Transverse colon (tissue), 4 donors: Measurements from ENCODE around the gene CLBA1. TPM values are rescaled to one million over a fixed set of nuclear protein-coding genes. Genes with fewer than 3 reads are reported as not detected.

ENCODE experiments used
- DNase-seq: peaks from one replicate; pipeline ENCODE4 v3.0.0-alpha.2; 2019
- H3K27ac ChIP-seq, 4 donors: fragments of 200-600 bp; sonication (generic); 2 replicates each; pipeline ENCODE4 v1.5.1; 2016 to 2018; ENCODE audit warnings: inconsistent platforms in 4 of 4
- H3K27me3 ChIP-seq: fragments of 200-600 bp; sonication (generic); 2 replicates; pipeline ENCODE4 v1.5.1; 2017; ENCODE audit warnings: inconsistent platforms
- H3K36me3 ChIP-seq, 4 donors: fragments of 200-600 bp; sonication (generic); 2 replicates each; pipeline ENCODE4 v1.5.1; 2017 to 2019; ENCODE audit warnings: inconsistent platforms in 4 of 4
- H3K4me1 ChIP-seq, 4 donors: fragments of 200-600 bp; sonication (generic); 2 replicates each; pipeline ENCODE4 v1.5.1; 2017 to 2020; ENCODE audit warnings: inconsistent platforms in 4 of 4
- H3K4me3 ChIP-seq, 4 donors: fragments of 200-600 bp; sonication (generic); 1 replicate in 1 of 4; 2 replicates in 3 of 4; pipeline versions ENCODE4 v1.5.1 to v1.6.1; 2017 to 2019; ENCODE audit warnings: inconsistent platforms in 4 of 4
- H3K9me3 ChIP-seq, 2 donors: fragments of 200-600 bp; sonication (generic); 2 replicates each; pipeline ENCODE4 v1.5.1; 2017 to 2019; ENCODE audit warnings: inconsistent platforms in 2 of 2
- EP300 ChIP-seq: sonication (generic); formaldehyde crosslinking; IDR thresholded peaks from one replicate; pipeline ENCODE4 v1.6.1; 2017; ENCODE audit warnings: antibody characterized with exemption, low read depth
- POLR2A ChIP-seq: fragments of 450-650 bp; IDR thresholded peaks from one replicate; pipeline ENCODE4 v1.6.1; 2016; ENCODE audit warnings: antibody characterized with exemption, mild to moderate bottlenecking, moderate library complexity
- POLR2AphosphoS5 ChIP-seq, 3 donors: sonication (generic); formaldehyde crosslinking; IDR thresholded peaks; one replicate each; pipeline ENCODE4 v1.6.1; 2016; ENCODE audit warnings: antibody characterized with exemption in 3 of 3
- WGBS, 2 donors: methylation state at CpG; one replicate each; pipeline ENCODE4 v1.1.5; 2018; ENCODE audit warnings: low coverage in 1 of 2; 5-methylcytosine and 5-hydroxymethylcytosine counted together
- in situ Hi-C, 4 donors: fragments of 200-750 bp; cut with MboI; loops; one replicate each; pipeline versions ENCODE4 v1.15.0 to v1.15.1; 2017; ENCODE audit warnings: low sequenced_read_pairs in 3 of 4, low pct_ligation_motif_present in 1 of 4, low pct_unique_long_range_greater_than_20kb in 1 of 4
- intact Hi-C: fragments of 100-400 bp; cut with DNase I; formaldehyde crosslinking; loops from one replicate; pipeline ENCODE4 v1.15.1; 2023; ENCODE audit warnings: low total_unique reads
- total RNA-seq, 4 donors: library from RNA; depleted of rRNA; stranded (reverse); fragments of >200 nt; gene quantifications; one replicate each; pipeline ENCODE4 v1.1.0, GENCODE V29; 2016
- TF ChIP-seq, protein P1 (sequence below), 5 experiments: fragments of 200-600 bp in 3 of 5; fragments of 450-650 bp in 2 of 5; sonication (generic) in 3 of 5; IDR thresholded peaks; 1 replicate in 2 of 5; 2 replicates in 3 of 5; pipeline ENCODE4 v1.5.1; 2016 to 2017; ENCODE audit warnings: antibody characterized with exemption in 5 of 5, inconsistent platforms in 3 of 5, mild to moderate bottlenecking in 2 of 5, moderate library complexity in 1 of 5

The CLBA1 gene
- total RNA-seq, 4 donors from 2014 or later: 0.40 to 6.7 (median 5.3) TPM

GRCh38 chr14:105023144-105023543 is 37.6 kb downstream of the CLBA1 start:
- 79 to 84% methylated on average over 11 of the region's 11 CpGs for WGBS, 2 donors
- intact Hi-C loops (no loop called here), in situ Hi-C loops (no loop called here)
- TF ChIP-seq POLR2AphosphoS5 (IDR thresholded peaks at IDR 0.05) (no peak), POLR2A (no peak), EP300 (no peak)
- TF ChIP-seq, protein P1, sequence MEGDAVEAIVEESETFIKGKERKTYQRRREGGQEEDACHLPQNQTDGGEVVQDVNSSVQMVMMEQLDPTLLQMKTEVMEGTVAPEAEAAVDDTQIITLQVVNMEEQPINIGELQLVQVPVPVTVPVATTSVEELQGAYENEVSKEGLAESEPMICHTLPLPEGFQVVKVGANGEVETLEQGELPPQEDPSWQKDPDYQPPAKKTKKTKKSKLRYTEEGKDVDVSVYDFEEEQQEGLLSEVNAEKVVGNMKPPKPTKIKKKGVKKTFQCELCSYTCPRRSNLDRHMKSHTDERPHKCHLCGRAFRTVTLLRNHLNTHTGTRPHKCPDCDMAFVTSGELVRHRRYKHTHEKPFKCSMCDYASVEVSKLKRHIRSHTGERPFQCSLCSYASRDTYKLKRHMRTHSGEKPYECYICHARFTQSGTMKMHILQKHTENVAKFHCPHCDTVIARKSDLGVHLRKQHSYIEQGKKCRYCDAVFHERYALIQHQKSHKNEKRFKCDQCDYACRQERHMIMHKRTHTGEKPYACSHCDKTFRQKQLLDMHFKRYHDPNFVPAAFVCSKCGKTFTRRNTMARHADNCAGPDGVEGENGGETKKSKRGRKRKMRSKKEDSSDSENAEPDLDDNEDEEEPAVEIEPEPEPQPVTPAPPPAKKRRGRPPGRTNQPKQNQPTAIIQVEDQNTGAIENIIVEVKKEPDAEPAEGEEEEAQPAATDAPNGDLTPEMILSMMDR (IDR thresholded peaks at IDR 0.05): no peak
- H3K27ac ChIP-seq: no peak overlapping the region
- H3K36me3 ChIP-seq: no peaks in the 10 kb centered on the region
- no peaks in the 10 kb centered on the region for H3K27me3 ChIP-seq
- no peak for DNase-seq
- peaks cover 10 to 32% (median 31%) of the 10 kb centered on the region in 4 donors for H3K4me1 ChIP-seq
- no peak overlapping the region for H3K4me3 ChIP-seq
- no peaks in the 10 kb centered on the region for H3K9me3 ChIP-seq

DNA sequence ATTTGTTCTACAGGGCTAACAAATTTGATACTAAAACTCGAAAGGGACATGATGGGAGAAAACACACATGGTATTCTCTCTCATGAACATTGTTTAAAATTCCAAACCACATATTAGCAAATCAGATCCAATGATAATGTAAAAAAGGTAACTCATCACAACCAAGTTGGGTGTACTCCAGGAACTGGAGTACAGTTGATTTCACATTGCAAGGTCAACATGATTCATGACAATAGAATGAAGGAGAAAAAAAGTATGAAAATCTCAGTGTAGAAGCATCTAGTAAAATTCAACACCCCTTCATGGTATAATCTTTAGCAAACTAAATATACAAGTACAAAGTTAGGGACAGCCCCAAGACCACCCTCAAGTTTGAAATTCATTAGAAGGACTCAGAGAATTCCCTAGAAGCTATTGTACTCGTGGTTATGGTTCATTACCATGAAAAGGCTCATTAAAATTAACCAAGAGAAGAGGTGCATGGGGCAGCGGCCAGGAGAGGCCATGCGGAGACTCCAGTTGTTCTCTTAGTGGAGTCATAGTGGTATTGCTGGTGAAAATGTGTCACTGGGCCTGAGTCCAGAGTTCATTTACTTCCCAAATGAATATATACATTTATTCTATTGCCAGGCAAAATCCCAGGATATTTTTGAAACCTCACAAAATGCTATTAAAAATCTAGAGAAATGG is 38.3 kb downstream of the CLBA1 start:
- no peak for DNase-seq
- Histone ChIP-seq H3K9me3 (no peaks in the 10 kb centered on the region), H3K36me3 (no peaks in the 10 kb centered on the region), H3K27ac (peak overlapping the region in 1 of 4 donors; percentile 16), H3K4me3 (no peak overlapping the region), H3K27me3 (no peaks in the 10 kb centered on the region), H3K4me1 (peaks cover 10 to 26% (median 25%) of the 10 kb centered on the region in 4 donors)
- intact Hi-C loops: no loop called here
- 76 to 90% methylated on average over 2 to 4 of the region's 4 CpGs for WGBS, 2 donors
- TF ChIP-seq POLR2A: no peak
- TF ChIP-seq, protein P1 (IDR thresholded peaks at IDR 0.05): no peak
- TF ChIP-seq EP300: no peak
- no peak for TF ChIP-seq POLR2AphosphoS5 (IDR thresholded peaks at IDR 0.05)
- in situ Hi-C loops: no loop called here

GRCh38 chr14:105025429-105025828 is 39.8 kb downstream of the CLBA1 start:
- in situ Hi-C loops: no loop called here
- WGBS, 2 donors: 91 to 95% methylated on average over 4 to 6 of the region's 6 CpGs

GRCh38 chr14:105026033-105026785 is 40.6 kb downstream of the CLBA1 start:
- DNase-seq: no peak
- in situ Hi-C loops: no loop called here
- TF ChIP-seq POLR2A (no peak), EP300 (no peak), POLR2AphosphoS5 (IDR thresholded peaks at IDR 0.05) (no peak)
- TF ChIP-seq, protein P1 (IDR thresholded peaks at IDR 0.05): no peak
- intact Hi-C loops: no loop called here
- Histone ChIP-seq H3K9me3 (no peaks in the 10 kb centered on the region), H3K27me3 (no peaks in the 10 kb centered on the region), H3K4me1 (peaks cover 4 to 12% (median 10%) of the 10 kb centered on the region in 4 donors), H3K36me3 (no peaks in the 10 kb centered on the region), H3K4me3 (no peak overlapping the region), H3K27ac (no peak overlapping the region)
- whole genome bisulfite sequencing, 2 donors: 79 to 89% methylated on average over 16 of the region's 16 CpGs

More at GRCh38 chr14:105025429-105025828, 39.8 kb downstream of the CLBA1 start:
- no peaks in the 10 kb centered on the region for H3K36me3 ChIP-seq
- no peak for TF ChIP-seq EP300
- TF ChIP-seq POLR2AphosphoS5 (IDR thresholded peaks at IDR 0.05): no peak
- no peak for TF ChIP-seq POLR2A
- TF ChIP-seq, protein P1 (IDR thresholded peaks at IDR 0.05): no peak
- no peak overlapping the region for H3K27ac ChIP-seq
- no peaks in the 10 kb centered on the region for H3K27me3 ChIP-seq
- no peak for DNase-seq
- peaks cover 4 to 12% (median 11%) of the 10 kb centered on the region in 4 donors for H3K4me1 ChIP-seq
- H3K9me3 ChIP-seq: no peaks in the 10 kb centered on the region
- intact Hi-C loops: no loop called here
- H3K4me3 ChIP-seq: no peak overlapping the region
